Activated naive CD4-positive, alpha-beta T cell treated with anti-CD3 and anti-CD28 coated beads, Interleukin-2, amount 50 U/mL, for 16 hours (primary cell): ENCODE measurements around the gene ADAM12.
"Not testable (repeated sequence)": the region's sequence is repeated elsewhere in the genome, so short reads cannot be mapped to it uniquely, and the experiment has no call there.

ENCODE experiments used
- DNase-seq: peaks from one replicate; pipeline ENCODE4 v3.0.0-alpha.2; 2020

Gene ADAM12

GRCh38 chr10:125997586-125997985, 390.7 kb downstream of the ADAM12 start:
- DNase-seq: no peak

- DNase-seq: no peak
These were observed 392.5 kb downstream of the ADAM12 start for GRCh38 chr10:125995726-125996304.

GRCh38 chr10:125994601-125995000, 393.7 kb downstream of the ADAM12 start:
- DNase-seq: no peak

- DNase-seq: no peak
These were observed 396.0 kb downstream of the ADAM12 start for GRCh38 chr10:125992254-125992653.

GRCh38 chr10:125991392-125991791, 396.9 kb downstream of the ADAM12 start:
- no peak for DNase-seq

GRCh38 chr10:125990974-125991373, 397.3 kb downstream of the ADAM12 start:
- DNase-seq: no peak

- no peak for DNase-seq
These were observed 398.5 kb downstream of the ADAM12 start for GRCh38 chr10:125989791-125990190.

GRCh38 chr10:125985557-125986240, 402.6 kb downstream of the ADAM12 start:
- DNase-seq: no peak

- DNase-seq: no peak
These were observed 403.3 kb downstream of the ADAM12 start for GRCh38 chr10:125984865-125985495.

GRCh38 chr10:125984346-125984745, 403.9 kb downstream of the ADAM12 start:
- DNase-seq: no peak

GRCh38 chr10:125983656-125984055, 404.6 kb downstream of the ADAM12 start:
- no peak for DNase-seq

GRCh38 chr10:125983161-125983560, 405.1 kb downstream of the ADAM12 start:
- no peak for DNase-seq

GRCh38 chr10:125982260-125982948, 405.9 kb downstream of the ADAM12 start:
- no peak for DNase-seq

GRCh38 chr10:125980521-125981035, 407.7 kb downstream of the ADAM12 start:
- DNase-seq: no peak

- no peak for DNase-seq
These were observed 408.3 kb downstream of the ADAM12 start for GRCh38 chr10:125979976-125980375.

- no peak for DNase-seq
These were observed 411.2 kb downstream of the ADAM12 start for GRCh38 chr10:125976960-125977605.

- not testable (repeated sequence) for DNase-seq
These were observed 418.1 kb downstream of the ADAM12 start for GRCh38 chr10:125970077-125970630.

GRCh38 chr10:125967533-125967932, 420.7 kb downstream of the ADAM12 start:
- DNase-seq: no peak

- DNase-seq: no peak
These were observed 423.7 kb downstream of the ADAM12 start for GRCh38 chr10:125964558-125964957.
